Measurements from ENCODE around the gene CDIP1. TPM values are rescaled to one million over a fixed set of nuclear protein-coding genes. Genes with fewer than 3 reads are reported as not detected.

The CDIP1 gene
- total and polyA plus RNA-seq, 4 donors, result 11.3 to 25.2 (median 12.8) TPM

- no peak for TF ChIP-seq CTCF (IDR thresholded peaks at IDR 0.05; ENCODE audit: control extremely low read depth, extremely low read depth)
- 88 to 97% methylated on average over 5 of the region's 5 CpGs for WGBS, 2 donors
- Histone ChIP-seq H3K27ac (ENCODE audit: low read depth in 1 of 2, low read length in 1 of 2) (peak overlapping the region in 1 of 2 donors; percentile 3), H3K9ac (ENCODE audit: insufficient read depth in 1 of 2, low read length in 2 of 2) (no peak overlapping the region), H3K4me1 (ENCODE audit: control insufficient read depth in 5 of 5, insufficient read depth in 5 of 5, low read length in 5 of 5) (peaks cover 0 to 2% (median 0%) of the 10 kb centered on the region in 5 donors), H3K36me3 (ENCODE audit: control insufficient read depth in 4 of 4, insufficient read depth in 4 of 4, low read length in 4 of 4) (peaks cover 0 to 40% (median 23%) of the 10 kb centered on the region in 4 donors), H3K27me3 (ENCODE audit: control insufficient read depth in 3 of 3, insufficient read depth in 3 of 3, low read length in 2 of 3) (no peaks in the 10 kb centered on the region), H3K9me3 (ENCODE audit: control insufficient read depth in 4 of 4, insufficient read depth in 3 of 4, low read length in 3 of 4) (no peaks in the 10 kb centered on the region), H3K4me3 (no peak overlapping the region)
- ATAC-seq (ENCODE audit: insufficient read depth, low FRiP score) (no peak), DNase-seq (no peak)
Measured at GRCh38 chr16:4460936-4461249, 77.7 kb downstream of the CDIP1 start.

Other genes starting within 250 kb of the CDIP1 start
- gene GLIS2, start 222.7 kb downstream of the CDIP1 start, total RNA-seq, result 10 to 100 TPM in 1 of 2 donors, 1 to 10 TPM in 1; 8.8 to 25.5 TPM
- gene GLIS2, start 222.7 kb downstream of the CDIP1 start, polyA plus RNA-seq, result 10 to 100 TPM; 14.8 to 15.1 TPM
- 10 to 100 TPM; 23.0 to 55.2 TPM for gene PAM16, start 187.5 kb downstream of the CDIP1 start, total RNA-seq
- 100 to 1,000 TPM in 1 of 2 donors, 10 to 100 TPM in 1; 62.2 to 183 TPM for gene PAM16, start 187.5 kb downstream of the CDIP1 start, polyA plus RNA-seq
- 10 to 100 TPM; 32.9 to 42.9 TPM for gene VASN, start 166.9 kb downstream of the CDIP1 start, total RNA-seq
- gene VASN, start 166.9 kb downstream of the CDIP1 start, polyA plus RNA-seq, result 10 to 100 TPM; 18.8 to 29.6 TPM
- gene CORO7, start 122.2 kb downstream of the CDIP1 start, total RNA-seq, result 10 to 100 TPM; 32.3 to 86.2 TPM
- 10 to 100 TPM; 27.8 to 60.0 TPM for gene CORO7, start 122.2 kb downstream of the CDIP1 start, polyA plus RNA-seq
- gene DNAJA3, start 112.9 kb downstream of the CDIP1 start, total RNA-seq, result 10 to 100 TPM; 36.9 to 38.5 TPM
- gene DNAJA3, start 112.9 kb downstream of the CDIP1 start, polyA plus RNA-seq, result 10 to 100 TPM; 24.8 to 34.2 TPM
- gene NMRAL1, start 64.1 kb downstream of the CDIP1 start, total RNA-seq, result 10 to 100 TPM; 23.4 to 52.9 TPM
- 10 to 100 TPM; 40.7 to 57.4 TPM for gene NMRAL1, start 64.1 kb downstream of the CDIP1 start, polyA plus RNA-seq
- gene HMOX2, start 62.4 kb downstream of the CDIP1 start, total RNA-seq, result 10 to 100 TPM; 37.6 to 57.8 TPM
- 10 to 100 TPM; 45.6 to 57.0 TPM for gene HMOX2, start 62.4 kb downstream of the CDIP1 start, polyA plus RNA-seq
- under 1 TPM; 0.28 to 0.37 TPM for gene C16orf96, start 17.6 kb upstream of the CDIP1 start, total RNA-seq
- under 1 TPM; 0.03 to 0.04 TPM for gene C16orf96, start 17.6 kb upstream of the CDIP1 start, polyA plus RNA-seq
- 10 to 100 TPM in 1 of 2 donors, 1 to 10 TPM in 1; 6.6 to 38.5 TPM for gene UBALD1, start 76.1 kb upstream of the CDIP1 start, total RNA-seq
- 10 to 100 TPM; 20.2 to 43.2 TPM for gene UBALD1, start 76.1 kb upstream of the CDIP1 start, polyA plus RNA-seq
- 100 to 1,000 TPM in 1 of 2 donors, 10 to 100 TPM in 1; 55.7 to 112 TPM for gene MGRN1, start 86.1 kb upstream of the CDIP1 start, total RNA-seq
- gene MGRN1, start 86.1 kb upstream of the CDIP1 start, polyA plus RNA-seq, result 10 to 100 TPM; 29.5 to 38.2 TPM
- 10 to 100 TPM; 34.7 to 41.3 TPM for gene NUDT16L1, start 154.8 kb upstream of the CDIP1 start, total RNA-seq
- 10 to 100 TPM; 27.8 to 29.8 TPM for gene NUDT16L1, start 154.8 kb upstream of the CDIP1 start, polyA plus RNA-seq
- gene ANKS3, start 195.5 kb upstream of the CDIP1 start, total RNA-seq, result 10 to 100 TPM; 23.5 to 25.3 TPM
- gene ANKS3, start 195.5 kb upstream of the CDIP1 start, polyA plus RNA-seq, result 10 to 100 TPM; 12.6 to 26.3 TPM
- gene DNAAF8, start 195.8 kb upstream of the CDIP1 start, total RNA-seq, result 10 to 100 TPM in 1 of 2 donors, 1 to 10 TPM in 1; 5.1 to 11.3 TPM
- 1 to 10 TPM; 4.3 to 4.9 TPM for gene DNAAF8, start 195.8 kb upstream of the CDIP1 start, polyA plus RNA-seq
- 10 to 100 TPM; 13.7 to 14.6 TPM for gene ZNF500, start 228.4 kb upstream of the CDIP1 start, total RNA-seq
- 10 to 100 TPM in 1 of 2 donors, 1 to 10 TPM in 1; 7.5 to 10.7 TPM for gene ZNF500, start 228.4 kb upstream of the CDIP1 start, polyA plus RNA-seq
- gene SEPTIN12, start 249.6 kb upstream of the CDIP1 start, total RNA-seq, result not detected
- not detected for gene SEPTIN12, start 249.6 kb upstream of the CDIP1 start, polyA plus RNA-seq